ENCODE data around the gene MACROH2A1.

Gene MACROH2A1

GRCh38 chr5:135333732-135334515 is 65.1 kb downstream of the MACROH2A1 start:
- Histone ChIP-seq H3K27me3 (ENCODE audit: insufficient read depth, poor library complexity, severe bottlenecking) (no peaks in the 10 kb centered on the region), H3K27ac (replicated peaks) (no peak overlapping the region), H3K4me3 (replicated peaks; ENCODE audit: insufficient read depth, low read length) (no peak overlapping the region)
- DNase-seq (ENCODE audit: low read depth in 1 of 2, low spot score in 1 of 2), result no peak
- TF ChIP-seq POLR2AphosphoS5 (IDR thresholded peaks at IDR 0.05; ENCODE audit: low read depth), result no peak
- no peak for TF ChIP-seq SPI1 (IDR thresholded peaks at IDR 0.05; ENCODE audit: borderline replicate concordance, low read depth)
- no peak for TF ChIP-seq REST (IDR thresholded peaks at IDR 0.05; ENCODE audit: insufficient replicate concordance, low read depth)

GRCh38 chr5:135332519-135333150 is 66.4 kb downstream of the MACROH2A1 start:
- no peak overlapping the region for H3K4me3 ChIP-seq (replicated peaks; ENCODE audit: insufficient read depth, low read length)
- no peak overlapping the region for H3K27ac ChIP-seq (replicated peaks)
- DNase-seq (ENCODE audit: low read depth in 1 of 2, low spot score in 1 of 2), result peak in 1 of 2 experiments; percentile 2
- no peak for TF ChIP-seq POLR2AphosphoS5 (IDR thresholded peaks at IDR 0.05; ENCODE audit: low read depth)
- TF ChIP-seq CTCF (IDR thresholded peaks at IDR 0.05; ENCODE audit: insufficient read depth, low read length), result no peak
- TF ChIP-seq REST (IDR thresholded peaks at IDR 0.05; ENCODE audit: insufficient replicate concordance, low read depth), result no peak
- TF ChIP-seq GABPA (IDR thresholded peaks at IDR 0.05; ENCODE audit: low read depth), result no peak
- no peak for TF ChIP-seq SPI1 (IDR thresholded peaks at IDR 0.05; ENCODE audit: borderline replicate concordance, low read depth)
- no peaks in the 10 kb centered on the region for H3K27me3 ChIP-seq (ENCODE audit: insufficient read depth, poor library complexity, severe bottlenecking)

GRCh38 chr5:135331612-135332011 is 67.4 kb downstream of the MACROH2A1 start:
- DNase-seq (ENCODE audit: low read depth in 1 of 2, low spot score in 1 of 2), result no peak
- Histone ChIP-seq H3K27me3 (ENCODE audit: insufficient read depth, poor library complexity, severe bottlenecking) (no peaks in the 10 kb centered on the region), H3K4me3 (replicated peaks; ENCODE audit: insufficient read depth, low read length) (no peak overlapping the region), H3K27ac (replicated peaks) (no peak overlapping the region)
- TF ChIP-seq POLR2AphosphoS5 (IDR thresholded peaks at IDR 0.05; ENCODE audit: low read depth), result no peak

GRCh38 chr5:135330798-135331096 is 68.3 kb downstream of the MACROH2A1 start:
- Histone ChIP-seq H3K4me3 (replicated peaks; ENCODE audit: insufficient read depth, low read length) (no peak overlapping the region), H3K27me3 (ENCODE audit: insufficient read depth, poor library complexity, severe bottlenecking) (no peaks in the 10 kb centered on the region), H3K27ac (replicated peaks) (no peak overlapping the region)
- no peak for DNase-seq (ENCODE audit: low read depth in 1 of 2, low spot score in 1 of 2)
- no peak for TF ChIP-seq SPI1 (IDR thresholded peaks at IDR 0.05; ENCODE audit: borderline replicate concordance, low read depth)
- TF ChIP-seq REST (IDR thresholded peaks at IDR 0.05; ENCODE audit: insufficient replicate concordance, low read depth), result no peak
- no peak for TF ChIP-seq POLR2AphosphoS5 (IDR thresholded peaks at IDR 0.05; ENCODE audit: low read depth)
- TF ChIP-seq CTCF (IDR thresholded peaks at IDR 0.05; ENCODE audit: insufficient read depth, low read length), result no peak
- no peak for TF ChIP-seq GABPA (IDR thresholded peaks at IDR 0.05; ENCODE audit: low read depth)
